ENCODE results near the gene SMAD6. TPM values are rescaled to one million over a fixed set of nuclear protein-coding genes. Genes with fewer than 3 reads are reported as not detected.

SMAD6 gene
- total RNA-seq, 1 experiment from 2014 or later: 19.9 TPM

- no peaks in the 10 kb centered on the region for H4K20me1 ChIP-seq (ENCODE audit: low read length)
- H3K9me3 ChIP-seq (ENCODE audit: low read length): no peaks in the 10 kb centered on the region
- no peak for TF ChIP-seq EZH2 (IDR thresholded peaks at IDR 0.05; ENCODE audit: low read length, unreplicated experiment)
- TF ChIP-seq EZH2phosphoT487 (IDR thresholded peaks at IDR 0.05; ENCODE audit: borderline replicate concordance, low read length): no peak
- TF ChIP-seq CTCF (conservative IDR thresholded peaks at IDR 0.05; ENCODE audit: low read depth, low read length): no peak
- H3K4me3 ChIP-seq (ENCODE audit: low read length): no peak overlapping the region
- CTCF ChIA-PET: no interaction called here
- no peaks in the 10 kb centered on the region for H3K9me2 ChIP-seq (replicated peaks; ENCODE audit: low read length)
- H3K27me3 ChIP-seq (ENCODE audit: low read length): no peaks in the 10 kb centered on the region
- ATAC-seq: no peak
- POLR2A ChIA-PET (ENCODE audit: unreplicated experiment): no interaction called here
- peaks cover 16% of the 10 kb centered on the region for H3K36me3 ChIP-seq (ENCODE audit: low read depth, low read length)
- H2AFZ ChIP-seq (ENCODE audit: low read length): no peak overlapping the region
- H3K27ac ChIP-seq (ENCODE audit: low read length): no peak overlapping the region
- H3F3A ChIP-seq (ENCODE audit: low read length, unreplicated experiment): peaks cover 4% of the 10 kb centered on the region
- no peak overlapping the region for H3K9ac ChIP-seq (ENCODE audit: low read length)
- intact Hi-C loops (cut with micrococcal nuclease): no loop called here
- no peak overlapping the region for H3K4me2 ChIP-seq (ENCODE audit: low read length)
- H3K4me1 ChIP-seq (ENCODE audit: insufficient read depth, low read length): peaks cover 41% of the 10 kb centered on the region
- no TSS peak for BruUV-seq (replicated peaks)
- no peak for DNase-seq
- peaks cover 34% of the 10 kb centered on the region for H3K79me2 ChIP-seq (ENCODE audit: low read length)
Measured at GRCh38 chr15:66755298-66756068, 53.4 kb downstream of the SMAD6 start.

- ChIA-PET POLR2A (ENCODE audit: unreplicated experiment) (no interaction called here), CTCF (no interaction called here)
- BruUV-seq (replicated peaks): no TSS peak
- ATAC-seq: no peak
- H2AFZ ChIP-seq (ENCODE audit: low read length): no peak overlapping the region
- H3K36me3 ChIP-seq (ENCODE audit: low read depth, low read length): peaks cover 16% of the 10 kb centered on the region
- H3K9ac ChIP-seq (ENCODE audit: low read length): no peak overlapping the region
- H3K79me2 ChIP-seq (ENCODE audit: low read length): peaks cover 33% of the 10 kb centered on the region
- no peaks in the 10 kb centered on the region for H3K9me3 ChIP-seq (ENCODE audit: low read length)
- TF ChIP-seq EZH2phosphoT487 (IDR thresholded peaks at IDR 0.05; ENCODE audit: borderline replicate concordance, low read length) (no peak), CTCF (conservative IDR thresholded peaks at IDR 0.05; ENCODE audit: low read depth, low read length) (no peak), EZH2 (IDR thresholded peaks at IDR 0.05; ENCODE audit: low read length, unreplicated experiment) (no peak)
- no peak overlapping the region for H3K4me3 ChIP-seq (ENCODE audit: low read length)
- no peak overlapping the region for H3K27ac ChIP-seq (ENCODE audit: low read length)
- peaks cover 4% of the 10 kb centered on the region for H3F3A ChIP-seq (ENCODE audit: low read length, unreplicated experiment)
- DNase-seq: no peak
- no peaks in the 10 kb centered on the region for H3K27me3 ChIP-seq (ENCODE audit: low read length)
- no peaks in the 10 kb centered on the region for H3K9me2 ChIP-seq (replicated peaks; ENCODE audit: low read length)
- no peak overlapping the region for H3K4me2 ChIP-seq (ENCODE audit: low read length)
- intact Hi-C loops (cut with micrococcal nuclease): no loop called here
- H3K4me1 ChIP-seq (ENCODE audit: insufficient read depth, low read length): peaks cover 41% of the 10 kb centered on the region
- no peaks in the 10 kb centered on the region for H4K20me1 ChIP-seq (ENCODE audit: low read length)
Measured at GRCh38 chr15:66756295-66756694, 54.3 kb downstream of the SMAD6 start.

GRCh38 chr15:66757030-66757429, 55.0 kb downstream of the SMAD6 start:
- Histone ChIP-seq H3K9ac (ENCODE audit: low read length) (no peak overlapping the region), H3K4me1 (ENCODE audit: insufficient read depth, low read length) (peaks cover 41% of the 10 kb centered on the region), H3K27me3 (ENCODE audit: low read length) (no peaks in the 10 kb centered on the region), H3K36me3 (ENCODE audit: low read depth, low read length) (peaks cover 16% of the 10 kb centered on the region), H3K4me3 (ENCODE audit: low read length) (no peak overlapping the region), H3F3A (ENCODE audit: low read length, unreplicated experiment) (peaks cover under 1% of the 10 kb centered on the region), H3K79me2 (ENCODE audit: low read length) (peaks cover 31% of the 10 kb centered on the region), H3K9me2 (replicated peaks; ENCODE audit: low read length) (no peaks in the 10 kb centered on the region), H4K20me1 (ENCODE audit: low read length) (no peaks in the 10 kb centered on the region), H3K9me3 (ENCODE audit: low read length) (no peaks in the 10 kb centered on the region), H3K27ac (ENCODE audit: low read length) (no peak overlapping the region), H2AFZ (ENCODE audit: low read length) (no peak overlapping the region), H3K4me2 (ENCODE audit: low read length) (no peak overlapping the region)
- POLR2A ChIA-PET (ENCODE audit: unreplicated experiment): no interaction called here
- CTCF ChIA-PET: no interaction called here
- TF ChIP-seq EZH2 (IDR thresholded peaks at IDR 0.05; ENCODE audit: low read length, unreplicated experiment): no peak
- no peak for TF ChIP-seq CTCF (conservative IDR thresholded peaks at IDR 0.05; ENCODE audit: low read depth, low read length)
- no peak for TF ChIP-seq EZH2phosphoT487 (IDR thresholded peaks at IDR 0.05; ENCODE audit: borderline replicate concordance, low read length)
- intact Hi-C loops (cut with micrococcal nuclease): no loop called here
- DNase-seq (no peak), ATAC-seq (no peak)
- BruUV-seq (replicated peaks): no TSS peak
